Measurements from ENCODE around the gene CRPPA. TPM values are rescaled to one million over a fixed set of nuclear protein-coding genes. Genes with fewer than 3 reads are reported as not detected.

The CRPPA gene
- total and polyA plus RNA-seq, 2 of the 13 experiments (the other 11 are each of a cell fraction or from before 2014, with no cell fraction given) = 0.16 to 1.3 TPM

- WGBS (ENCODE audit: low lambda C conversion rate) = 35% methylated on average over 6 of the region's 6 CpGs
- DNase-seq (ENCODE audit: low spot score) = no peak
- FAIRE-seq = no peak
- Histone ChIP-seq H4K20me1 (ENCODE audit: insufficient read depth, low read length) (no peaks in the 10 kb centered on the region), H3K9me3 (ENCODE audit: low read length) (no peaks in the 10 kb centered on the region), H3K4me2 (ENCODE audit: low read depth, low read length) (no peak overlapping the region), H3K27ac (ENCODE audit: extremely low read length, insufficient read depth, low read length) (no peak overlapping the region), H3K79me2 (ENCODE audit: insufficient read depth, low read length) (no peaks in the 10 kb centered on the region), H3K9ac (ENCODE audit: insufficient read depth, low read depth, low read length) (no peak overlapping the region), H2AFZ (ENCODE audit: low read length) (no peak overlapping the region), H3K36me3 (replicated peaks in 1 of 2; ENCODE audit: control insufficient read depth in 1 of 2, insufficient read depth in 2 of 2, low read length in 2 of 2) (no peaks in the 10 kb centered on the region), H3K4me3 (replicated peaks in 1 of 3; ENCODE audit: insufficient read depth in 1 of 3, low read depth in 2 of 3, low read length in 3 of 3) (no peak overlapping the region), H3K27me3 (ENCODE audit: control insufficient read depth in 1 of 2, insufficient read depth in 2 of 2, low read length in 2 of 2) (no peaks in the 10 kb centered on the region), H3K4me1 (ENCODE audit: insufficient read depth, low read length) (no peaks in the 10 kb centered on the region)
- ATAC-seq = no peak
- in situ Hi-C loops (cut with HindIII; ENCODE audit: extremely low pct_ligation_motif_present, low pct_unique_long_range_greater_than_20kb) = no loop called here
- intact Hi-C loops (cut with micrococcal nuclease; ENCODE audit: unreplicated experiment) = no loop called here
- CTCF ChIA-PET (ENCODE audit: low intra/inter-chr PET ratio, low total read pairs) = no interaction called here
- POLR2A ChIA-PET = no interaction called here
- no TSS peak for BruUV-seq (replicated peaks)
- no peak for TF ChIP-seq RORA (CRISPR knock-in tag; IDR thresholded peaks at IDR 0.05)
- no peak for TF ChIP-seq MLX (CRISPR knock-in tag; IDR thresholded peaks at IDR 0.05)
- no peak for TF ChIP-seq FUBP1 (CRISPR knock-in tag; IDR thresholded peaks at IDR 0.05; ENCODE audit: borderline replicate concordance)
- TF ChIP-seq HOXA7 (CRISPR knock-in tag; IDR thresholded peaks at IDR 0.05) = no peak
Measured at GRCh38 chr7:16450366-16450765, 29.0 kb upstream of the CRPPA start.

- intact Hi-C loops (cut with micrococcal nuclease; ENCODE audit: unreplicated experiment) = no loop called here
- CTCF ChIA-PET (ENCODE audit: low intra/inter-chr PET ratio, low total read pairs) = no interaction called here
- no peak for TF ChIP-seq ZNF292 (CRISPR knock-in tag; IDR thresholded peaks at IDR 0.05; ENCODE audit: borderline replicate concordance, low read depth)
- TF ChIP-seq EEA1 (CRISPR knock-in tag; IDR thresholded peaks at IDR 0.05; ENCODE audit: borderline replicate concordance) = no peak
- no peak for TF ChIP-seq ATRX (CRISPR knock-in tag; IDR thresholded peaks at IDR 0.05; ENCODE audit: borderline replicate concordance)
- TF ChIP-seq MEIS1 (CRISPR knock-in tag; IDR thresholded peaks at IDR 0.05; ENCODE audit: borderline replicate concordance) = no peak
- no peak for TF ChIP-seq TBX3 (IDR thresholded peaks at IDR 0.05; ENCODE audit: borderline replicate concordance)
- no peak for TF ChIP-seq ZNF75D (CRISPR knock-in tag; IDR thresholded peaks at IDR 0.05; ENCODE audit: borderline replicate concordance)
- TF ChIP-seq MAZ (IDR thresholded peaks at IDR 0.05; ENCODE audit: borderline replicate concordance, low read depth, low read length) = no peak
- TF ChIP-seq MAZ (CRISPR knock-in tag; IDR thresholded peaks at IDR 0.05; ENCODE audit: low read depth) = no peak
- TF ChIP-seq ARID5B (CRISPR knock-in tag; IDR thresholded peaks at IDR 0.05) = no peak
Measured at GRCh38 chr7:16447876-16448275, 26.5 kb upstream of the CRPPA start.

More at GRCh38 chr7:16447876-16448275, 26.5 kb upstream of the CRPPA start:
- Histone ChIP-seq H3K4me1 (ENCODE audit: insufficient read depth, low read length) (no peaks in the 10 kb centered on the region), H4K20me1 (ENCODE audit: insufficient read depth, low read length) (no peaks in the 10 kb centered on the region), H3K79me2 (ENCODE audit: insufficient read depth, low read length) (no peaks in the 10 kb centered on the region), H3K9ac (ENCODE audit: insufficient read depth, low read depth, low read length) (no peak overlapping the region), H2AFZ (ENCODE audit: low read length) (no peak overlapping the region), H3K27me3 (ENCODE audit: control insufficient read depth in 1 of 2, insufficient read depth in 2 of 2, low read length in 2 of 2) (no peaks in the 10 kb centered on the region), H3K4me2 (ENCODE audit: low read depth, low read length) (no peak overlapping the region), H3K9me3 (ENCODE audit: low read length) (no peaks in the 10 kb centered on the region), H3K4me3 (replicated peaks in 1 of 3; ENCODE audit: insufficient read depth in 1 of 3, low read depth in 2 of 3, low read length in 3 of 3) (no peak overlapping the region), H3K36me3 (replicated peaks in 1 of 2; ENCODE audit: control insufficient read depth in 1 of 2, insufficient read depth in 2 of 2, low read length in 2 of 2) (no peaks in the 10 kb centered on the region), H3K27ac (ENCODE audit: extremely low read length, insufficient read depth, low read length) (no peak overlapping the region)
- POLR2A ChIA-PET = no interaction called here
- 4% methylated on average over 1 of the region's 1 CpG for WGBS (ENCODE audit: low lambda C conversion rate)
- BruUV-seq (replicated peaks) = no TSS peak
- no peak for DNase-seq (ENCODE audit: low spot score)
- no peak for ATAC-seq
- FAIRE-seq = no peak
- in situ Hi-C loops (cut with HindIII; ENCODE audit: extremely low pct_ligation_motif_present, low pct_unique_long_range_greater_than_20kb) = no loop called here
